ENCODE data around the gene GAS6. TPM values are rescaled to one million over a fixed set of nuclear protein-coding genes. Genes with fewer than 3 reads are reported as not detected.

GAS6 gene
- total RNA-seq, 1 experiment from 2014 or later: 49.4 TPM

GRCh38 chr13:113792886-113793717, 70.8 kb downstream of the GAS6 start:
- ATAC-seq (no peak), DNase-seq (ENCODE audit: low read depth, low spot score) (no peak)
- intact Hi-C loops (cut with micrococcal nuclease): no loop called here
- BruUV-seq (replicated peaks): no TSS peak
- H3K4me2 ChIP-seq (ENCODE audit: low read length): no peak overlapping the region
- H3K9me2 ChIP-seq (ENCODE audit: insufficient read depth): no peaks in the 10 kb centered on the region
- no peaks in the 10 kb centered on the region for H3K36me3 ChIP-seq (ENCODE audit: control insufficient read depth in 1 of 2, insufficient read depth in 2 of 2, low read length in 2 of 2)
- no peak overlapping the region for H2AFZ ChIP-seq (ENCODE audit: low read depth, low read length, poor library complexity, severe bottlenecking)
- no peak overlapping the region for H3K9ac ChIP-seq (ENCODE audit: low read length)
- no peaks in the 10 kb centered on the region for H3K79me2 ChIP-seq (ENCODE audit: insufficient read depth, low read length)
- H4K20me1 ChIP-seq (ENCODE audit: insufficient read depth): no peaks in the 10 kb centered on the region
- H3K4me1 ChIP-seq (ENCODE audit: control insufficient read depth in 1 of 2, insufficient read depth in 2 of 2, low read length in 2 of 2): no peaks in the 10 kb centered on the region
- ChIA-PET POLR2A (no interaction called here), RAD21 (ENCODE audit: low non-redundant PET in 1 of 2, low total read pairs in 2 of 2, uncharacterized antibody in 2 of 2, unreplicated experiment in 2 of 2) (no interaction called here), CTCF (no interaction called here)
- H3K27me3 ChIP-seq (ENCODE audit: insufficient read depth, low read length): no peaks in the 10 kb centered on the region
- no peak overlapping the region for H3K27ac ChIP-seq (ENCODE audit: low read depth, low read length)
- TF ChIP-seq FOSL1 (IDR thresholded peaks at IDR 0.05; ENCODE audit: low read depth): no peak
- TF ChIP-seq POLR2AphosphoS5 (IDR thresholded peaks at IDR 0.05; ENCODE audit: low read depth, low read length): no peak
- no peak for TF ChIP-seq EZH2 (IDR thresholded peaks at IDR 0.05)
- no peak for TF ChIP-seq ATF3 (IDR thresholded peaks at IDR 0.05)
- no peak for TF ChIP-seq ZFX (IDR thresholded peaks at IDR 0.05)
- TF ChIP-seq CTCF (IDR thresholded peaks at IDR 0.05 in 2 of 3, conservative IDR thresholded peaks at IDR 0.05 in 1 of 3; ENCODE audit: borderline replicate concordance in 1 of 3, insufficient read depth in 1 of 3, low read depth in 2 of 3, low read length in 2 of 3): no peak
- no peak overlapping the region for H3K4me3 ChIP-seq (replicated peaks in 1 of 2; ENCODE audit: low read depth in 1 of 2, low read length in 2 of 2)
- no peaks in the 10 kb centered on the region for H3K9me3 ChIP-seq (ENCODE audit: control insufficient read depth in 1 of 2, insufficient read depth in 1 of 2, low read depth in 1 of 2, low read length in 2 of 2)

- no peak for DNase-seq (ENCODE audit: low read depth, low spot score)
- Histone ChIP-seq H3K9me3 (ENCODE audit: control insufficient read depth in 1 of 2, insufficient read depth in 1 of 2, low read depth in 1 of 2, low read length in 2 of 2) (no peaks in the 10 kb centered on the region), H3K4me3 (replicated peaks in 1 of 2; ENCODE audit: low read depth in 1 of 2, low read length in 2 of 2) (no peak overlapping the region), H3K36me3 (ENCODE audit: control insufficient read depth in 1 of 2, insufficient read depth in 2 of 2, low read length in 2 of 2) (no peaks in the 10 kb centered on the region), H2AFZ (ENCODE audit: low read depth, low read length, poor library complexity, severe bottlenecking) (no peak overlapping the region), H3K27me3 (ENCODE audit: insufficient read depth, low read length) (no peaks in the 10 kb centered on the region), H3K9me2 (ENCODE audit: insufficient read depth) (no peaks in the 10 kb centered on the region), H3K79me2 (ENCODE audit: insufficient read depth, low read length) (no peaks in the 10 kb centered on the region), H3K4me2 (ENCODE audit: low read length) (no peak overlapping the region), H3K9ac (ENCODE audit: low read length) (no peak overlapping the region), H4K20me1 (ENCODE audit: insufficient read depth) (no peaks in the 10 kb centered on the region), H3K27ac (ENCODE audit: low read depth, low read length) (no peak overlapping the region), H3K4me1 (ENCODE audit: control insufficient read depth in 1 of 2, insufficient read depth in 2 of 2, low read length in 2 of 2) (no peaks in the 10 kb centered on the region)
- ATAC-seq: no peak
- RAD21 ChIA-PET (ENCODE audit: low non-redundant PET in 1 of 2, low total read pairs in 2 of 2, uncharacterized antibody in 2 of 2, unreplicated experiment in 2 of 2): no interaction called here
- TF ChIP-seq EZH2 (IDR thresholded peaks at IDR 0.05) (no peak), SRF (IDR thresholded peaks at IDR 0.05; ENCODE audit: low read depth) (no peak), CTCF (IDR thresholded peaks at IDR 0.05 in 2 of 3, conservative IDR thresholded peaks at IDR 0.05 in 1 of 3; ENCODE audit: borderline replicate concordance in 1 of 3, insufficient read depth in 1 of 3, low read depth in 2 of 3, low read length in 2 of 3) (no peak)
- TF ChIP-seq, protein P1, sequence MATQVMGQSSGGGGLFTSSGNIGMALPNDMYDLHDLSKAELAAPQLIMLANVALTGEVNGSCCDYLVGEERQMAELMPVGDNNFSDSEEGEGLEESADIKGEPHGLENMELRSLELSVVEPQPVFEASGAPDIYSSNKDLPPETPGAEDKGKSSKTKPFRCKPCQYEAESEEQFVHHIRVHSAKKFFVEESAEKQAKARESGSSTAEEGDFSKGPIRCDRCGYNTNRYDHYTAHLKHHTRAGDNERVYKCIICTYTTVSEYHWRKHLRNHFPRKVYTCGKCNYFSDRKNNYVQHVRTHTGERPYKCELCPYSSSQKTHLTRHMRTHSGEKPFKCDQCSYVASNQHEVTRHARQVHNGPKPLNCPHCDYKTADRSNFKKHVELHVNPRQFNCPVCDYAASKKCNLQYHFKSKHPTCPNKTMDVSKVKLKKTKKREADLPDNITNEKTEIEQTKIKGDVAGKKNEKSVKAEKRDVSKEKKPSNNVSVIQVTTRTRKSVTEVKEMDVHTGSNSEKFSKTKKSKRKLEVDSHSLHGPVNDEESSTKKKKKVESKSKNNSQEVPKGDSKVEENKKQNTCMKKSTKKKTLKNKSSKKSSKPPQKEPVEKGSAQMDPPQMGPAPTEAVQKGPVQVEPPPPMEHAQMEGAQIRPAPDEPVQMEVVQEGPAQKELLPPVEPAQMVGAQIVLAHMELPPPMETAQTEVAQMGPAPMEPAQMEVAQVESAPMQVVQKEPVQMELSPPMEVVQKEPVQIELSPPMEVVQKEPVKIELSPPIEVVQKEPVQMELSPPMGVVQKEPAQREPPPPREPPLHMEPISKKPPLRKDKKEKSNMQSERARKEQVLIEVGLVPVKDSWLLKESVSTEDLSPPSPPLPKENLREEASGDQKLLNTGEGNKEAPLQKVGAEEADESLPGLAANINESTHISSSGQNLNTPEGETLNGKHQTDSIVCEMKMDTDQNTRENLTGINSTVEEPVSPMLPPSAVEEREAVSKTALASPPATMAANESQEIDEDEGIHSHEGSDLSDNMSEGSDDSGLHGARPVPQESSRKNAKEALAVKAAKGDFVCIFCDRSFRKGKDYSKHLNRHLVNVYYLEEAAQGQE (IDR thresholded peaks at IDR 0.05; ENCODE audit: low read depth): no peak
- intact Hi-C loops (cut with micrococcal nuclease): no loop called here
- CTCF ChIA-PET: no interaction called here
- BruUV-seq (replicated peaks): no TSS peak
- POLR2A ChIA-PET: no interaction called here
These were observed 71.6 kb downstream of the GAS6 start for GRCh38 chr13:113792236-113792770.

Data from HCT116 (cell line).